SW 1271 (cell line): ENCODE results near the gene LMBRD1.
"Not testable (repeated sequence)": the region's sequence is repeated elsewhere in the genome, so short reads cannot be mapped to it uniquely, and the experiment has no call there.

Experiments used
- DNase-seq, 2 experiments: peaks; one replicate each; lab custom pipeline; 2025; lab: John Stamatoyannopoulos, UW

Gene LMBRD1

GRCh38 chr6:69796642-69797390 lies at the start of gene LMBRD1:
Gene LMBRD1, minus strand, starts transcription at chr6:69797010. Its CDS starts 129 bp downstream, at chr6:69796881.
- DNase-seq: peak; percentile 83 to 90

DNA sequence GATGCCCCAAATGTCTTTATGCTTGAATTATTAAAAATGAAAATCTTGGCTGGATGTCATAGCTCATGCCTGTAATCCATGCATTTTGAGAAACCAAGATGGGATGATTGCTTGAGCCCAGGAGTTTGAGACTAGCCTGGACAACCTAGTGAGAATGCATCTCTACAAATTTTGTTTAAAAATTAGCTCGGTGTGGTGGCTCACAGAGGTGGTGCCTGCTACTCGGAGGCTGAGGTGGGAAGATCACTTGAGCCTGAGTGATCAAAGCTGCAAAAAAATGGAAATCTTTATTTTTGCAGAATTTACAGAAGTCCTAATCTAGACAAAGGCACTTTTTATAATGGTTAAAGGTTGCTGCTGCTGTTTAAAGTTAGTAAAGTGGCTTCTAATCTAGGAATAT lies 49.5 kb upstream of the LMBRD1 start:
- no peak for DNase-seq

DNA sequence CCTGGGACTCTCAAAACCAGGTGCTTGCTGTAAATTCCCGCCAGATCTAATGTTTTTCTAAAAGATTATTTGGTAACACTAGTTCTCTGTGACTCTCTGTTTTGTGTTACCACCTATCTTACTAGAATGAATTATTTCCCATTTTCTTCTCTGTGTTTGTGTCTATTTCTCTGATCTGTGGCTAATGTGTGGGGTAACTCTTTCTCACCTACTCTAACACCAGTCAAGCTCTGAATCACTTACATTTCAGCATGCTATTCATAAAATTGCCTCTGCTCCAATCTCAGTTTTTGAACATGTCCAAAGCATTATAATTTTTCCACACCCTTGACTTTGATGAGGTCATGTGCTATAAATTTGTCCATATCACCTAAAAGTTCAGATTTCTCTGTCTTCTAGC lies 46.4 kb upstream of the LMBRD1 start:
- DNase-seq: no peak

GRCh38 chr6:69841862-69842261 lies 45.1 kb upstream of the LMBRD1 start:
- DNase-seq: no peak

DNA sequence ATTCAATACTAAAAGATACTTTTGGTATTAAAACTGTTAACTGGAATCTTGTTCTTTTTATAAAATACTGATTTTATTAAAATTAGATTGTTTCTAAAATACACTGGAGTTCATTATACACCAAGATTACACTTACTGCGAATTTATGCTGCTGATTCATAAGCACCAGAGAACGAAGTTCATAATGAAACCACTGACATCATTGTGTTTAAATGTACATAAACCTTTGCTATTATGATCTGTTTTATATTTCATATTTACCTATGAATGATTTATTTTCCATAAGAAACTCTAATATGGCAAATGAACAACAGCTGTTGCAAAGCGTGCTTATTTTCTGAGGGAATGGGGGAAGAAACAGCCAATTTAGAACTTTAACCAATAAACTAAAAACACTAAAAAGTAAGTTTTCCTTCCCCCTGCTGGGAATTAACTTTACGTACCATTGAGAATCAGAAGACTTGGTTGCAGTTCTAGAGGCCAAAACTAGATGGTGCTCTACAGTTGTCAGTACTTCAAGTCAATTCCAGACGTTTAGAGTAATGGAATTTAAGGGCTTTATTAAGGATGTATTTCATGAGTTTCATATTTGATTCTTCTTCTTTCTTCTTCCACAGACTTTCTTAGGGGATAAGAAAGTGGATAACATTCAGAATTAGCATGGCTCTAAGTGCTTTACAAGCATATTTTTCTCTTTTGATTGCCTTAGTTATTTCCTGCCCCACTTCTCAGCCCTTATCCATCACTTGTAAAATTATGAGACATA lies 38.8 kb upstream of the LMBRD1 start:
- peak; percentile 33 to 70 for DNase-seq

DNA sequence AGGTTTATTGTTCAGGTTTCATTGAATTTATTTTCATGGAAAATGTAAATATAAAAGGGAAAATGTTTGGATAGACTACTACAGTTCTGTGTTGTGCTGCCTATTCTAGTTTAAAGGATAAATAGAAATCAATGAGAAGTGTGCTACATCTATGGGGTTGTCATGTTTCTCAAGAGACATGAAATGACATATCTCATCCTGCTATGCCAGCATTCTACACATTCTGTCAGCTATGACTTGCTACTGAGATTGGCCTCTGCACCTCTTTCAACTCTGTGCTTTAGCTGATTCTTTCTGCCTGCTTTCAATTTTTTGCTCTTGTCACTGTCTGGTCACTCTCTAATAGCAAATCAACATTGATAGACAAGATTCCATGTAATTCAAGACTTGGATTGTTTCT lies 35.7 kb upstream of the LMBRD1 start:
- DNase-seq: no peak

GRCh38 chr6:69827276-69827893 lies 30.6 kb upstream of the LMBRD1 start:
- no peak for DNase-seq

GRCh38 chr6:69825904-69826303 lies 29.1 kb upstream of the LMBRD1 start:
- no peak for DNase-seq

DNA sequence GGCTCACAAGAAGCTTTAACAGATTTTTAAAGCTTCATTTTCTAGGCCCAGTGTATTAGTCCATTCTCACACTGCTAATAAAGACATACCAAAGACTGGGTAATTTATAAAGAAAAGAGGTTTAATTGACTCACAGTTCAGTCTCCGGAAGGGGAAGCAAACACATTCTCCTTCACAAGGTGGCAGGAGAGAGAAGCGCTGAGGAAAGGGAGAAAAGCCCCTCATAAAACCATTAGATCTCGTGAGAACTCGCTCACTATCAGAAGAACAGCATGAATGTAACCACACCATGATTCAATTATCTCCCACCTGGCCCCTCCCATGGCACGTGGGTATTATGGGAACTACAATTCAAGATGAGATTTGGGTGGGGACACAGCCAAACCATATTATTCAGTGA lies 27.5 kb upstream of the LMBRD1 start:
- not testable (repeated sequence) for DNase-seq

GRCh38 chr6:69820438-69820837 lies 23.6 kb upstream of the LMBRD1 start:
- no peak for DNase-seq

DNA sequence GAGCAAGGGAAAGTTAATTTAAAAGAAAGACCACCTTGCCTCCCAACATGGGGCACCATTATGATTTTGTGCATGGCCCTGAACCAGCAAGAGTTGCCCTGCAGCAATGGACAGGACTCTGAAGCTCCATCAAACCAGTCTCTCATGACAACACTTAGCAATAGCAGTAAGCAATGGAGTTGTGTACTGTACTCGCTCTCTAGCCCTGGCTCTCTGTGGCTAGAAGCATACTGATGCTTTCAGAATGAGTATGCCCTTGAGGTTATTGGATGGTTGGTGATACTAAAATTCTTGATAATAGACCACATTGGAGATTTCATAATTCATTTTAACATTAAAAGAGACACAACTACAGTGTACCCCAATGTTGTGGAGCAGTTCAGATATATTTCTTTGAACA lies 23.2 kb upstream of the LMBRD1 start:
- DNase-seq: no peak

- no peak for DNase-seq
These were observed 22.3 kb upstream of the LMBRD1 start for GRCh38 chr6:69819138-69819537.

GRCh38 chr6:69818223-69818930 lies 21.6 kb upstream of the LMBRD1 start:
- DNase-seq: no peak

DNA sequence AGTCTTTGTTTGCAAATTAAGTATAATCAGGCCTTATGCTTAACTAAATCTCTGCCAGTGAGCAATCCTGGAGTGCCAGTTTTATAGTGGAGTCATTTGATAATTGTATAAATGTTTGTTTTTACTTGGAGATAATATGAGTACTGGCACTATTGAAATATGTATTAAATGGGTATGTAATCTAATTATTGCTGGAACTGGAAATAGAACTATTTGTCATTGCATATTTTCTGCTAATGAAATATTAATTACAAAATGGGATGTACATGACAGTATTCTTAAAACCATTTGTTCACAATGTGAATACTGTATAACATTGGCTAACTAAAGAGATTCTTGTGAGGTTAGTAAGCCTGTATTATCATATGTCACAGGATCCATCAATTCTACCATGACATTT lies 20.5 kb upstream of the LMBRD1 start:
- DNase-seq: no peak

DNA sequence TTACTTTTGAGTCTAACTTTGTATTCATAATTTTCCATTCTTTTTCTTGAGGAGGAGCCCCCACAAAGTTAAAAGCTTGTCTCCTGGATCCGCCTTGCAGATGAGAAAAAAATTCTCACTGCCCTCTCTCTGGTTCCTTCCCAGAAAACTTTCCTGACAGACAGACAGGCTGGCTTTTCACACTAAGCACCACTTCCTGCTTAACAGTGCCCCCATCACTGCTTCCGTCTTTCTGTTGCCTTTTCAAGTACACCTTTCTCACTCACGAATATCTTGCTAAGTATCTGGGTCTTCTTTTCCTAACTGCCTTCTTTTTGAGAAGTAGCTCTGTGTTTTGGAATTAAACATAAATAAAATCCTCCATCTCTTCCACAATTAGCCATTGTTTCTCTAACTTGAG lies 19.8 kb upstream of the LMBRD1 start:
- DNase-seq: no peak

GRCh38 chr6:69816026-69816425 lies 19.2 kb upstream of the LMBRD1 start:
- no peak for DNase-seq

DNA sequence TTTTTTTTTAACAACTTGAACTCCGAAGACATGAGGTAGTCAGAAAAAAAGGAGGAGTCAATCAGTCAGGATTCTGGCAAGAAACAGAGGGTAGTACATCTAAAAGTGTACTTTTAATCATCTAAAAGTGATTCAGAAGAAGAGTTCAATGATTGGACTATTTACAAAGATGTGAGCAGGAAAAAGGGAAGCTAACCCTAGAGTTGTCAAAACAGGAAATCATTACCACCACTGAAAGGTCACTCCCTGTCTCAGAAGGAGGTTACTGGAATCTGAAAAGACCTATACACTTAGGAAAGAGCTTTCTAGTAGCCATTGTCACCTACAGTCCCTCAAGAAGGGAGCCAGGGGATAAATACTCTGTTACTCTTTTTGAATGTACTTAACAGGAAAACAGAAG lies 16.7 kb upstream of the LMBRD1 start:
- no peak for DNase-seq

GRCh38 chr6:69812746-69813427 lies 16.1 kb upstream of the LMBRD1 start:
- no peak for DNase-seq

GRCh38 chr6:69802995-69803394 lies 6.2 kb upstream of the LMBRD1 start:
- no peak for DNase-seq

DNA sequence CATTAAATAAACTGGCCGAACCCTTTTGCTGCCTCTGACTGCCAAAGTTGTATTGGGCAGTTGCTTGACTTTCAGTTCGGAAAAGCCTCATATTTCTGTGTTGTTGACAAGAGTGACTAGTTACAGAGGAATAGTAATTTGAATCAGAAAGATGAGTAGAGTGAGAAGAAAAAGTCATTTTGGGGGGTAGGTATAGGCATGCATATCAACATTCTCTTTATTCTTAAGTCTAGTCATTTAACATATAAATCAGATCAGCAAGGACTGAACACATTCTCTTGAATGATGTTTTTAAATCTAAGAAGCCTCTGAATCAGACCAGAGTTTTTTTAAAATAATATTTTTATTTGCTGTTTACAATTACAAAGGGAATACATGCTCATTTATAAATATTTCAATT lies 4.9 kb upstream of the LMBRD1 start:
- no peak for DNase-seq

GRCh38 chr6:69801225-69801624 lies 4.4 kb upstream of the LMBRD1 start:
- DNase-seq: no peak

GRCh38 chr6:69798796-69799195 lies 2.0 kb upstream of the LMBRD1 start:
- DNase-seq: not testable (repeated sequence)
